ENCODE data around the gene WIPF3. TPM values are rescaled to one million over a fixed set of nuclear protein-coding genes. Genes with fewer than 3 reads are reported as not detected.

WIPF3 gene
- total RNA-seq, 1 experiment from 2014 or later: 0.26 TPM

DNA sequence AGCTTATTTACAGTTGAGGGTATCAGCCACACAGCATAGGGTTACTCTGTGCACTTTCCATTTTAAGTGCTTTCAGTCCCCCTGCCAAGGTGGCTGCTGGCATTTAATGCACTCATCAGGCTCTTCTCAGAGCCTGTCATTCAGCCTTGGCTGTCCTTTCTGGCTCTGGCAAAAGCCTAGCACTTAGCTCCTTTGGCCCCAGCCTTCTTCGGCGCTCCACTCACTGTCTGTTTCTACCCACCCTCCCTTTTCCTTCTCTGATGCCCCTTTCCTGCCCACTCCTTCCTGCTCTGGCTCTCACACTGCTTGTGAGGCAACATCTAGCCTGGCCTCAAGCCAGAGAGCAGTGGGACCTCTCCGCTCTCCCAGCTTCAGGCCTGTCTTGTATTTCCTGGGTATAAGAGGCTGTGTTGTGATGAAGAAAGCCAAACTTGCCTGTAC lies 60.2 kb downstream of the WIPF3 start:
- H3K27me3 ChIP-seq (ENCODE audit: insufficient read depth, low read depth): no peaks in the 10 kb centered on the region
- no peaks in the 10 kb centered on the region for H4K20me1 ChIP-seq (ENCODE audit: insufficient read depth)
- H3K4me1 ChIP-seq (replicated peaks; ENCODE audit: insufficient read depth): no peaks in the 10 kb centered on the region
- CTCF ChIA-PET: no interaction called here
- BruUV-seq (replicated peaks): no TSS peak
- no peaks in the 10 kb centered on the region for H3K9me2 ChIP-seq (ENCODE audit: insufficient read depth)
- H2AFZ ChIP-seq: no peak overlapping the region
- POLR2A ChIA-PET (ENCODE audit: unreplicated experiment): no interaction called here
- H3F3A ChIP-seq (ENCODE audit: insufficient read depth, low read depth): no peaks in the 10 kb centered on the region
- DNase-seq: no peak
- intact Hi-C loops (cut with micrococcal nuclease; ENCODE audit: unreplicated experiment): no loop called here
- H3K9me3 ChIP-seq (ENCODE audit: insufficient read depth, low read depth): no peaks in the 10 kb centered on the region
- no peak for TF ChIP-seq EZH2 (IDR thresholded peaks at IDR 0.05; ENCODE audit: low read depth)
- no peak for TF ChIP-seq CTCF (conservative IDR thresholded peaks at IDR 0.05)
- H3K36me3 ChIP-seq (ENCODE audit: low read depth): no peaks in the 10 kb centered on the region
- H3K79me2 ChIP-seq (ENCODE audit: low read depth): no peaks in the 10 kb centered on the region
- H3K4me2 ChIP-seq: no peak overlapping the region
- H3K4me3 ChIP-seq: no peak overlapping the region
- no peak overlapping the region for H3K27ac ChIP-seq

DNA sequence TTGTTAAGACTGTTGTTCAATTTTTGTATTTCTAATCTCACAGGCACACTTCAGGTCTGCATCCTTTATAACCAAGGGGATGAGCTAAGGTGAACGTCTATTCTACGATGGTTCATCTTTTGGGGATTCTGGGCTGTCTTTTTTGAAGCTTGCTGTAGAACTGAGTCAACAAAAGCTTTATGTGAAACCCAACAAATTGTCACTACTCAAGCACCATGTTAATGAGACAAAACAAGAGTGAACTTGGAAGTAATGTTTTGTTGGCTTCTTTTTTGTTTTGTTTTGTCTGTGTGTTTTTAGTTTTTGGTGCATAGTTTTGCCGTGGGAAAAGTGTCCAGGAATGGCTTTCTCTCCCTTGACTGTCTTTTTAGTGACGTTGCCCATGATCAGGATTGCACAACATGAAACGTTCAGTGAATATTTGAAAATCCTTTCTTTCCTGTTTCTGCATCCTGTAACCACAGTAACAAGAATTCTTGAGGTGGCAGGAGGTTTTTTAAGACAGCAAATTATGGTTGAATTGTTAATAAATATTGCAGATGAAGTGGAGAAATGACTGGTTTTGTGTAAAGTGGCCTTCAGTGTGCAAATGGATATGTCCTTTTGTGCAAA lies 65.6 kb downstream of the WIPF3 start:
- no peaks in the 10 kb centered on the region for H3K27me3 ChIP-seq (ENCODE audit: insufficient read depth, low read depth)
- no peak for TF ChIP-seq EZH2 (IDR thresholded peaks at IDR 0.05; ENCODE audit: low read depth)
- TF ChIP-seq CTCF (conservative IDR thresholded peaks at IDR 0.05): no peak
- intact Hi-C loops (cut with micrococcal nuclease; ENCODE audit: unreplicated experiment): loop anchor here (1.0 to 10.0 kb wide), 4 partner anchors 127 to 950 kb away; no protein-coding TSS in a partner anchor
- no peaks in the 10 kb centered on the region for H4K20me1 ChIP-seq (ENCODE audit: insufficient read depth)
- no peaks in the 10 kb centered on the region for H3K9me2 ChIP-seq (ENCODE audit: insufficient read depth)
- ChIA-PET CTCF (interaction anchor here (0.6 kb wide), 2 partner anchors 58 to 238 kb away, joined by 3 read pairs; no protein-coding TSS in a partner anchor), POLR2A (ENCODE audit: unreplicated experiment) (no interaction called here)
- peak overlapping the region; percentile 62; the same call in 1 of the 2 replicates for H2AFZ ChIP-seq
- H3K4me2 ChIP-seq: peak overlapping the region; percentile 48
- H3K4me1 ChIP-seq (replicated peaks; ENCODE audit: insufficient read depth): peaks cover 6% of the 10 kb centered on the region
- no peaks in the 10 kb centered on the region for H3K9me3 ChIP-seq (ENCODE audit: insufficient read depth, low read depth)
- no peaks in the 10 kb centered on the region for H3K79me2 ChIP-seq (ENCODE audit: low read depth)
- H3F3A ChIP-seq (ENCODE audit: insufficient read depth, low read depth): no peaks in the 10 kb centered on the region
- H3K36me3 ChIP-seq (ENCODE audit: low read depth): no peaks in the 10 kb centered on the region
- 0 out of 2 replicates have a peak overlapping the region, but pooled peaks have one; percentile 6 for H3K4me3 ChIP-seq
- H3K27ac ChIP-seq: no peak overlapping the region
- BruUV-seq (replicated peaks): no TSS peak
- DNase-seq: peak in 1 of 2 experiments; percentile 57

GRCh38 chr7:29873644-29874294 lies 67.5 kb downstream of the WIPF3 start:
- POLR2A ChIA-PET (ENCODE audit: unreplicated experiment): no interaction called here
- DNase-seq: no peak
- intact Hi-C loops (cut with micrococcal nuclease; ENCODE audit: unreplicated experiment): loop anchor here (5.0 to 10.0 kb wide), 3 partner anchors 129 to 401 kb away; no protein-coding TSS in a partner anchor
- no peak for TF ChIP-seq CTCF (conservative IDR thresholded peaks at IDR 0.05)
- TF ChIP-seq EZH2 (IDR thresholded peaks at IDR 0.05; ENCODE audit: low read depth): no peak
- H3K27ac ChIP-seq: no peak overlapping the region
- H3K4me3 ChIP-seq: no peak overlapping the region
- H3F3A ChIP-seq (ENCODE audit: insufficient read depth, low read depth): no peaks in the 10 kb centered on the region
- CTCF ChIA-PET: interaction anchor here (0.6 kb wide), 1 partner anchor 1523 kb away, joined by 3 read pairs; no protein-coding TSS in a partner anchor
- H3K4me2 ChIP-seq: no peak overlapping the region
- peaks cover 6% of the 10 kb centered on the region for H3K4me1 ChIP-seq (replicated peaks; ENCODE audit: insufficient read depth)
- H3K79me2 ChIP-seq (ENCODE audit: low read depth): no peaks in the 10 kb centered on the region
- BruUV-seq (replicated peaks): no TSS peak
- H4K20me1 ChIP-seq (ENCODE audit: insufficient read depth): no peaks in the 10 kb centered on the region
- no peak overlapping the region for H2AFZ ChIP-seq
- no peaks in the 10 kb centered on the region for H3K9me2 ChIP-seq (ENCODE audit: insufficient read depth)
- H3K9me3 ChIP-seq (ENCODE audit: insufficient read depth, low read depth): no peaks in the 10 kb centered on the region
- H3K27me3 ChIP-seq (ENCODE audit: insufficient read depth, low read depth): no peaks in the 10 kb centered on the region
- H3K36me3 ChIP-seq (ENCODE audit: low read depth): no peaks in the 10 kb centered on the region
